CD4-positive, alpha-beta T cell (primary cell): ENCODE results near the gene CMTM6. TPM values are rescaled to one million over a fixed set of nuclear protein-coding genes. Genes with fewer than 3 reads are reported as not detected.

ENCODE experiments used
- ATAC-seq: fragments of 200-7000 bp; cut with Tn5 transposase; one replicate; pipeline ENCODE4 v1.10.0; 2022; ENCODE audit warnings: mild to moderate bottlenecking; ENCODE audit not compliant: poor library complexity
- CTCF ChIA-PET: fragments of 350-600 bp; sonication (Branson Sonifier 250); formaldehyde crosslinking; loops from one replicate; lab custom pipeline; 2021; ENCODE audit warnings: antibody characterized with exemption, inconsistent platforms; lab: Charles Lee
- POLR2A ChIA-PET: fragments of 350-600 bp; sonication (Branson Sonifier 250); formaldehyde crosslinking; loops from one replicate; lab custom pipeline; 2021; ENCODE audit warnings: antibody characterized with exemption, inconsistent platforms; lab: Charles Lee
- DNase-seq, 14 experiments: peaks; one replicate each; pipeline ENCODE4 v3.0.0-alpha.2; 2013 to 2020; ENCODE audit warnings: mixed read lengths in 2 of 14
- H3K27ac ChIP-seq, 2 donors: one replicate each; pipeline versions ENCODE4 v1.5.1 to v1.7.0; 2013; ENCODE audit warnings: low read length in 2 of 2, low read depth in 1 of 2, mild to moderate bottlenecking in 1 of 2
- H3K27me3 ChIP-seq, 2 experiments: 1 replicate in 1 of 2; 2 replicates in 1 of 2; pipeline versions ENCODE4 v1.6.1 to v1.7.0; 2013; ENCODE audit warnings: low read length in 2 of 2, control low read depth in 1 of 2, mild to moderate bottlenecking in 1 of 2, moderate library complexity in 1 of 2; ENCODE audit not compliant: insufficient read depth in 2 of 2, control insufficient read depth in 1 of 2
- H3K36me3 ChIP-seq: one replicate; pipeline ENCODE4 v1.6.1; 2013; ENCODE audit warnings: low read length, control low read depth; ENCODE audit not compliant: insufficient read depth
- H3K4me1 ChIP-seq: one replicate; pipeline ENCODE4 v1.6.1; 2013; ENCODE audit warnings: low read length, control low read depth; ENCODE audit not compliant: insufficient read depth
- H3K4me3 ChIP-seq: one replicate; pipeline ENCODE4 v1.5.1; 2013; ENCODE audit warnings: mild to moderate bottlenecking, low read length, moderate library complexity
- H3K9me3 ChIP-seq, 2 experiments: 1 replicate in 1 of 2; 2 replicates in 1 of 2; pipeline versions ENCODE4 v1.6.1 to v1.7.0; 2013; ENCODE audit warnings: low read length in 2 of 2, mild to moderate bottlenecking in 2 of 2, control low read depth in 1 of 2, moderate library complexity in 1 of 2; ENCODE audit not compliant: control insufficient read depth in 1 of 2, insufficient read depth in 1 of 2
- H3K27ac Mint-ChIP-seq: one replicate; pipeline ENCODE4 v1.8.0; 2020; ENCODE audit warnings: mixed read lengths
- H3K27me3 Mint-ChIP-seq: one replicate; pipeline ENCODE4 v1.8.0; 2021; ENCODE audit warnings: mixed read lengths
- H3K36me3 Mint-ChIP-seq: one replicate; pipeline ENCODE4 v1.8.0; 2021; ENCODE audit warnings: low read depth, mixed read lengths
- H3K4me1 Mint-ChIP-seq: one replicate; pipeline ENCODE4 v1.8.0; 2021; ENCODE audit warnings: low read depth, mixed read lengths
- H3K4me3 Mint-ChIP-seq: one replicate; pipeline ENCODE4 v1.8.0; 2020; ENCODE audit warnings: mild to moderate bottlenecking, mixed read lengths
- H3K9me3 Mint-ChIP-seq: one replicate; pipeline ENCODE4 v1.8.0; 2020; ENCODE audit warnings: mixed read lengths
- intact Hi-C, 2 experiments: fragments of 100-400 bp; cut with DNase I in 1 of 2; cut with micrococcal nuclease in 1 of 2; formaldehyde crosslinking; loops; one replicate each; pipeline versions ENCODE4 v1.15.1 to v1.9.0; 2023 to 2025; cut with DNase I, micrococcal nuclease
- total RNA-seq, 174 experiments: library from RNA in 2 of 174; stranded (reverse) in 2 of 174; gene quantifications; one replicate each; pipeline ENCODE4 v1.2.3 and lab custom pipeline; 2021 to 2026
- TF ChIP-seq, protein P1 (sequence below): fragments of 200-600 bp; IDR thresholded peaks from one replicate; pipeline ENCODE4 v1.8.0; 2022; ENCODE audit warnings: antibody characterized with exemption, mild to moderate bottlenecking

The CMTM6 gene
- total RNA-seq, 2 experiments from 2014 or later, result 36.5 to 37.8 TPM

DNA sequence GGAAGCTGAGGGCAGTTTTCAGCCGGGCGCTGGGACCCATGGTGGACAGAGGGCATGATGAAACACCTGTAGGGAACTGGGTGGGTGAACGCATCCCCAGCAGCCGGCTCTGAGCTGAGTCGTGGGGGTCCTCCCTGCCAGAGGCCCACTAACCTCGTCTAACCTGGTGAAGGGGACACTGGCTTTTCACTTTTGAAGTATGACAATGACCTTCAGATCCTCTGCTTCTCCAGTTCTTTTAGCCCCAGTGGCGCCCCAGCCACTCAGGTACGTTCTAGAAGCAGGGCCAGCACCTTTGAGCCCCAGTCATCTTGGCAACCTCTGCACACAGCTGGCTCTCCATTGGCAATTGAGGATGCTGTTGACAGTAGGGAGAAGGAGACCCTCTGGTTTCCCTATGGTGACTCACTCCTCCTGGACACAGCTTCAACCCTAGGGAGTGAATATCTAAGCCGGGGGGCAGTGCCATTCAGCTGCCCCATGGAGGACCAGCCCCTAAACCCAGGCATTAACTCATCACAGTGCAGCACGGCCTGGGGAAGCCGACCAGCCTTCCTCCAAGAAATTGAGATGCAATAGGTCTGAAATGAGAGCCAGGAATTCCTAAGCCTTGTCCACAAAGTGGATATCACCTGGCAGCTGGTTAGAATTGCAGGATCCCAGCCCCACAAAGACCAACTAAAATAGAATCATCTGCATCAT, 46.1 kb downstream of the CMTM6 start:
- no peaks in the 10 kb centered on the region for H3K9me3 ChIP-seq
- intact Hi-C loops, result loop anchor here in 1 of 2 experiments (2.0 to 5.0 kb wide), 2 partner anchors 34 to 64 kb away; no protein-coding TSS in a partner anchor
- peaks cover 31% of the 10 kb centered on the region for H3K36me3 ChIP-seq
- no peaks in the 10 kb centered on the region for H3K9me3 Mint-ChIP-seq
- H3K4me1 ChIP-seq, result peaks cover 80% of the 10 kb centered on the region
- H3K4me3 ChIP-seq, result peak overlapping the region; percentile 28
- CTCF ChIA-PET, result interaction anchor here (0.5 to 3.7 kb wide), 5 partner anchors 11 to 82 kb away, joined by 3 to 22 read pairs (median 4); no protein-coding TSS in a partner anchor
- ATAC-seq, result no peak
- peak overlapping the region; percentile 95 for H3K27ac Mint-ChIP-seq
- H3K27ac ChIP-seq, result peak overlapping the region; percentile 85 to 90
- no peaks in the 10 kb centered on the region for H3K27me3 Mint-ChIP-seq
- no peaks in the 10 kb centered on the region for H3K27me3 ChIP-seq
- peaks cover 40% of the 10 kb centered on the region for H3K36me3 Mint-ChIP-seq
- DNase-seq, result no peak
- POLR2A ChIA-PET, result interaction anchor here (0.6 to 4.9 kb wide), 14 partner anchors 10 to 85 kb away, joined by 3 to 50 read pairs (median 6); partner anchors contain the start of gene CMTM7
- TF ChIP-seq, protein P1, sequence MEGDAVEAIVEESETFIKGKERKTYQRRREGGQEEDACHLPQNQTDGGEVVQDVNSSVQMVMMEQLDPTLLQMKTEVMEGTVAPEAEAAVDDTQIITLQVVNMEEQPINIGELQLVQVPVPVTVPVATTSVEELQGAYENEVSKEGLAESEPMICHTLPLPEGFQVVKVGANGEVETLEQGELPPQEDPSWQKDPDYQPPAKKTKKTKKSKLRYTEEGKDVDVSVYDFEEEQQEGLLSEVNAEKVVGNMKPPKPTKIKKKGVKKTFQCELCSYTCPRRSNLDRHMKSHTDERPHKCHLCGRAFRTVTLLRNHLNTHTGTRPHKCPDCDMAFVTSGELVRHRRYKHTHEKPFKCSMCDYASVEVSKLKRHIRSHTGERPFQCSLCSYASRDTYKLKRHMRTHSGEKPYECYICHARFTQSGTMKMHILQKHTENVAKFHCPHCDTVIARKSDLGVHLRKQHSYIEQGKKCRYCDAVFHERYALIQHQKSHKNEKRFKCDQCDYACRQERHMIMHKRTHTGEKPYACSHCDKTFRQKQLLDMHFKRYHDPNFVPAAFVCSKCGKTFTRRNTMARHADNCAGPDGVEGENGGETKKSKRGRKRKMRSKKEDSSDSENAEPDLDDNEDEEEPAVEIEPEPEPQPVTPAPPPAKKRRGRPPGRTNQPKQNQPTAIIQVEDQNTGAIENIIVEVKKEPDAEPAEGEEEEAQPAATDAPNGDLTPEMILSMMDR, result no peak
- H3K4me3 Mint-ChIP-seq, result peak overlapping the region; percentile 40
- peaks cover 53% of the 10 kb centered on the region for H3K4me1 Mint-ChIP-seq

DNA sequence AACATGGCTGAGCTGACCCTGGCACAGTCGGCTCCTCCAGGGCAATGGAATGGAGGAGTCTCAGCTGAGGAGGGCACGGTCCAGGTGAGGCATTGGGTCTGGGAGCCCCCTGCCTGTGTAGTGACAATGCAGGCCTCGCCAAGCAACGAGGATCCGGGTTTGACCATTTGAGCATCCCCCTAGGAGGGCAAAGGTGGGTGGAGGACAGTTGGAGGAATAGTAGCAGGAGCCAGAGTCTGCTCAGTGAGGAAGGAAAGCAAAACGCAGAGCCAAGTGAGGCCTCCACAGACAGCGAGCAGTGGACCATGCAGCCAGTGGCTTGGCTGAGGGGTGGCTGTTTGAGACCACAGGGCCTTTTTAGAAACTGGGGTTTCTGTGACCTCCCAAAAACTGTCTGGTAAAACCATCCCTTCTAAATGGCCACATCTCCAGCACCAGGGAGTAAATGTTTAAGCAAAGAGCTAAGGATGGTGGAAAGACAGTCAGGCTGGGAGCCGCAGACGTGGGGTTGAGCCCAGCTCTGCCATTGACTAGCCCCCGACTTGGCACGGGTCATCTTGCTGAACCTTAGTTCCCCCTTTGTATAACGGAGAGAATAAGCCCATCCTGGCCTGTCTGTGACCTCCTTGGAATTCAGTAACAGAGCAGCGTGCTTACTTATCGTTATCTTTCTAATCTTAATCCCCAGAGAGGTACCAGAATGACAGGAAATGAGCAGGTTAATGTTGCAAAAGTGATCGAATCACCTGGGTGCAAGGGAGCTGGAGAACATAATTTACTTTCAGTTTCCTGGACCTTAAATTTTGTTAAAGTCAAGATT, 46.8 kb downstream of the CMTM6 start:
- H3K9me3 ChIP-seq, result no peaks in the 10 kb centered on the region
- H3K27ac Mint-ChIP-seq, result peak overlapping the region; percentile 95
- H3K27ac ChIP-seq, result peak overlapping the region; percentile 85 to 90
- H3K4me3 Mint-ChIP-seq, result peak overlapping the region; percentile 40
- no peaks in the 10 kb centered on the region for H3K27me3 Mint-ChIP-seq
- H3K9me3 Mint-ChIP-seq, result no peaks in the 10 kb centered on the region
- H3K4me3 ChIP-seq, result peak overlapping the region; percentile 28
- H3K36me3 ChIP-seq, result peaks cover 39% of the 10 kb centered on the region
- CTCF ChIA-PET, result interaction anchor here (0.5 to 3.7 kb wide), 3 partner anchors 12 to 42 kb away, joined by 3 to 22 read pairs (median 5); no protein-coding TSS in a partner anchor
- TF ChIP-seq, protein P1, result no peak
- H3K4me1 Mint-ChIP-seq, result peaks cover 53% of the 10 kb centered on the region
- ATAC-seq (no peak), DNase-seq (peak in 4 of 14 experiments; percentile 43 to 79 (median 62))
- intact Hi-C loops, result loop anchor here in 1 of 2 experiments (2.0 to 5.0 kb wide), 3 partner anchors 17 to 63 kb away; no protein-coding TSS in a partner anchor
- POLR2A ChIA-PET, result interaction anchor here (0.6 to 4.9 kb wide), 15 partner anchors 9 to 84 kb away, joined by 3 to 50 read pairs (median 5); partner anchors contain the start of gene CMTM7
- no peaks in the 10 kb centered on the region for H3K27me3 ChIP-seq
- H3K36me3 Mint-ChIP-seq, result peaks cover 46% of the 10 kb centered on the region
- H3K4me1 ChIP-seq, result peaks cover 73% of the 10 kb centered on the region
